HAP-1 (cell line): ENCODE measurements around the gene C11orf24.
A peak's percentile ranks its signal among the peaks of the same experiment; 100 is the strongest.
"Not testable (repeated sequence)": the region's sequence is repeated elsewhere in the genome, so short reads cannot be mapped to it uniquely, and the experiment has no call there.

Experiments used
- DNase-seq, 2 experiments: peaks; one replicate each; pipeline ENCODE4 v3.0.0-alpha.2; 2016 to 2020; ENCODE audit warnings: low spot score in 2 of 2
- H3K27me3 ChIP-seq: fragments of 250-450 bp; sonication (Bioruptor Pico); 2 replicates; pipeline ENCODE4 v1.5.1; 2020; ENCODE audit warnings: low read depth, mild to moderate bottlenecking, moderate library complexity
- H3K36me3 ChIP-seq: fragments of 250-450 bp; sonication (Bioruptor Pico); replicated peaks from 2 replicates; pipeline ENCODE4 v1.5.1; 2020; ENCODE audit warnings: mild to moderate bottlenecking
- H3K4me1 ChIP-seq: fragments of 250-450 bp; sonication (Bioruptor Pico); 2 replicates; pipeline ENCODE4 v1.5.1; 2020; ENCODE audit warnings: mild to moderate bottlenecking
- H3K4me3 ChIP-seq: fragments of 250-450 bp; sonication (Bioruptor Pico); 2 replicates; pipeline ENCODE4 v1.5.1; 2020; ENCODE audit warnings: mild to moderate bottlenecking, moderate library complexity
- H3K9me3 ChIP-seq: fragments of 250-450 bp; sonication (Bioruptor Pico); 2 replicates; pipeline ENCODE4 v1.5.1; 2020; ENCODE audit warnings: mild to moderate bottlenecking, moderate library complexity
- in situ Hi-C: fragments of 300-500 bp; cut with MboI; formaldehyde crosslinking; loops from 3 replicates; pipeline ENCODE4 v1.14.3; 2020; ENCODE audit warnings: low sequenced_read_pairs, inconsistent platforms, mixed read lengths

Gene C11orf24

DNA sequence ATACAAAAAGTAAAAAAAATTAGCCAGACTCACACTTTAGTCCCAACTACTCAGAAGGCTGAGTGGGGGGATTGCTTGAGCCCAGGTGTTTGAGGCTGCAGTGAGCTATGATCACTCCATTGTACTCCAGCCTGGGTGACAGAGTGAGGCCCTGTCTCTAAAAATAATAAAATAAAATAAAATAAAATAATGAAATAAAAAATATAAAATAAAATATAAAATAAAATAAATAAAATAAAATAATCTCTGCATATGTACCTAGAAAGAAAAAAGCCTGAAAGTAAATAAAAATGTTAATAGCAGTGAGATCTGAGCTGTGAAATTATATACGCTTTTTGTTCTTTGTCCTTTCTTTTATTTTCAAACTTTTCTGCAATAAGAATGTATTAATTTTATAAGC is 23.5 kb upstream of the C11orf24 start:
- DNase-seq = no peak
- no peaks in the 10 kb centered on the region for H3K36me3 ChIP-seq
- no peaks in the 10 kb centered on the region for H3K4me1 ChIP-seq
- H3K27me3 ChIP-seq = no peaks in the 10 kb centered on the region
- H3K9me3 ChIP-seq = no peaks in the 10 kb centered on the region
- in situ Hi-C loops = no loop called here
- no peak overlapping the region for H3K4me3 ChIP-seq

DNA sequence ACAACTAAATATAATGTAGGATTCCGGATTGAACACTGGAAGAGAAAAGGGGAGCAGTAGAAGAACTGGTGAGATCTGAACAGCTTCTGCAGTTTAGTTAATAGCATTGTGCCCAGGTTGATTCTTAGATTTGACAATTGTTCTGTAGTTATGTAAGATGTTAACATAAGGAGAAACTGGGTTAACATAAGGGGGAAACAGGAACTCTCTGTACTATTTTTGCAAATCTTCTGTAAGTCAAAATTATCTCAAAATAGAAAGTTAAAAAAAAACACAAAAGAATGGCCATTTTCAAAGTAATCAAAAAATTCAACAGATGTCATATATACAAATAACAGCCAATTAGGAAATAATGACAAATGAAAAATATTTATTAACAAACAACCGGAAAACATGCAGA is 21.9 kb upstream of the C11orf24 start:
- no peaks in the 10 kb centered on the region for H3K4me1 ChIP-seq
- H3K9me3 ChIP-seq = peaks cover 9% of the 10 kb centered on the region
- in situ Hi-C loops = no loop called here
- H3K36me3 ChIP-seq = no peaks in the 10 kb centered on the region
- no peaks in the 10 kb centered on the region for H3K27me3 ChIP-seq
- H3K4me3 ChIP-seq = no peak overlapping the region
- no peak for DNase-seq

DNA sequence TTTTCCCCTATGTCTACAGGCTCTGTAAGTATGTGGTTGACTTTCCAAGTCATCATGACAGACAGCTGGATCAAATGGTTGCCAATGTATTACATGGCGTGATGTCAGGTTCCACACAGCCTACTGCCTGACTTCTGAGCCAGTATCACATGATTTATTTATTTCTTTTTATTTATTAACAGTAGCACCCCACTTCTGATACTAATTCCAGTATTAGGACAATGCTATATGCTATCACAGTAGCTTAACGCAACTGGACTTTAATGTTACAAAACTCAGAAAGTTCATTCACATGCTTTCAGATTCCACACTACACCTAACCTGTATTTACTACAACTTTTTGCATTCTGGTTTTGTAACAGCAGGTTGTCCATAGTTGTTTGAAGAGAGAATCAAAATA is 17.7 kb upstream of the C11orf24 start:
- Histone ChIP-seq H3K4me3 (no peak overlapping the region), H3K27me3 (no peaks in the 10 kb centered on the region), H3K9me3 (peaks cover 9% of the 10 kb centered on the region), H3K4me1 (no peaks in the 10 kb centered on the region), H3K36me3 (no peaks in the 10 kb centered on the region)
- DNase-seq = no peak
- in situ Hi-C loops = no loop called here

DNA sequence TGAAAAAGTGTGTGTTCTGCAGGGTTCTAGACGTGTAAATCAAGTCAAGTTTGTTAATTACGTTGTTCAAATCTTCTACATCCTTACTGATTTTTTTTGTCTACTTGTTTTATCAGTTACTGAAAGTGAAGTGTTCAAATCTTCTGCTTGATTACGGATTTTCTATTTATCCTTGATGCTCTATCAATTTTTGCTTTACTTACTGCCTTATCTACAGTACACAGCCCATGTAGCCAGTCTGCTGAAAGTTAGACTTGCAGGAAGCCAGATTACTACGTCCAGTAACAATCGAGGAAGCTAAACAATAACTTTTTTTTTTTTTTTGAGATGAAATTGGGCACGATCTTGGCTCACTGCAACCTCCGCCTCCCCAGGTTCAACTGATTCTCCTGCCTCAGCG is 15.6 kb upstream of the C11orf24 start:
- no peaks in the 10 kb centered on the region for H3K27me3 ChIP-seq
- in situ Hi-C loops = no loop called here
- DNase-seq = no peak
- no peak overlapping the region for H3K4me3 ChIP-seq
- H3K36me3 ChIP-seq = no peaks in the 10 kb centered on the region
- H3K9me3 ChIP-seq = peaks cover 9% of the 10 kb centered on the region
- H3K4me1 ChIP-seq = no peaks in the 10 kb centered on the region

DNA sequence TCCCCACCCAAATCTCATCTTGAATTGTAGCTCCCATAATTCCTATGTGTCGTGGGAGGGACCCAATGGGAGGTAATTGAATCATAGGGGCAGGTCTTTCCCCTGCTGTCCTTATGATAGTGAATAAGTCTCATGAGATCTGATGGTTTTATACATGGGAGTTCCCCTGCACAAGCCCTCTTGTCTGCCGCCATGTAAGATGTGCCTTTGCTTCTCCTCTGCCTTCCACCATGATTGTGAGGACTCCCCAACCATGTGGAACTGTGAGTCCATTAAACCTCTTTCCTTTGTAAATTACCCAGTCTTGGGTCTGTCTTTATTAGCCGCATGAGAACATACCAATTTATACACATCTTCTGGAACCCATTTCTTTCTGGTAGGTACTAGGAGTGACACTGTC is 12.8 kb upstream of the C11orf24 start:
- H3K27me3 ChIP-seq, H3K36me3 ChIP-seq, H3K4me3 ChIP-seq, DNase-seq, H3K4me1 ChIP-seq, in situ Hi-C loops, H3K9me3 ChIP-seq: not testable (repeated sequence)

DNA sequence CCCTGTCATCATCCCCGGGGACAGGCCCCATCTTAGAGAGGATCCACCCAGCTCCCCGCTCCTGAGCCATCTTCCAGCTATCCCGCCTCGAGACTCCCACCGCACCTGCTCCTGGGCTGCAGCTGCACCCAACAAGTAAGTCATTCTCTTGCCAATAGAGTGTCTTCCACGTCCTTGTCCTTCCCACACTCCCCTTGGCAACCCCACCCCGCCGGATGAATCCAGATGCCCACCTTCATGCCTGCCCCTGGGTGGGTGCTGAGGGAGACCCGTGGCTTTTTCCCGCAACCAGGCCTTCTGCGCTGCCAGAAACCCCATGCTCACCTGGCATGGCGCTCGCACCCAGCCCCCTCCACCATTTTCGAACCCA is 11.1 kb upstream of the C11orf24 start:
- H3K4me1 ChIP-seq = no peaks in the 10 kb centered on the region
- no peaks in the 10 kb centered on the region for H3K9me3 ChIP-seq
- DNase-seq = no peak
- H3K36me3 ChIP-seq = no peaks in the 10 kb centered on the region
- H3K27me3 ChIP-seq = no peaks in the 10 kb centered on the region
- H3K4me3 ChIP-seq = no peak overlapping the region
- in situ Hi-C loops = no loop called here

DNA sequence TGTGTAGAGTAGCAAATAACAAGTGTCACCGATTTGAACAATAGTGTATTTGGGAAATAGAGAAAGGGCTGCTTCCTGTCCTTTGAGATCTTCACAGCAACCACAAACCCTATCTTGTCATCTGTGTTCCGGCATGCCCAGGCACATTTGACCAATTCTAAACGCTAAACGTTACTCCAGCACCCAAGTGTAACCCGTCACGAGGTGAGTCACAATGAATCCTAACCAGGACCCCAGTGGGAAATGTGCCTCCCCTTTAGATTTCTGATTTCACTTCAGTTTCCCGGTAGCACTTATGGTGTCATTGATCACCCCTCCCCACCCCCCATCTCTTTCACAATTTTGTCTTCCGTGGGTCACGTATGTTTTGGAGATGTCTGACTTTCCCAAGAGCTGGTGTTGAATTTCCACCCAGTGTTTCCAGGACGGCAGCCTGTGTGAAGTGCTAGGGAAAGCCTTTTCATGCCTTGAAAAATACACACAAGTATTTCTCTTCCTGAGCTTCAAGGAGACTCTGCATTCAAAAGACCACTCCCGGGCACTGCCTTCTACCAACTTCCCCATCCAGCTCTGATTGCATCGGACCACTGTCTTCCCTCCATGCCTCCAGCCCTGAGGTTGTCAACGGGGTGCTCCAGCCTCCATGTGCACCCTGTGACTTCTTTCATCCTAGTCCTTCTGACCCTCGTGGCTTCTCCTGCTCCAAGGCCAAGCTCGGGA is 10.5 kb upstream of the C11orf24 start:
- H3K36me3 ChIP-seq = no peaks in the 10 kb centered on the region
- H3K4me1 ChIP-seq = no peaks in the 10 kb centered on the region
- no peak overlapping the region for H3K4me3 ChIP-seq
- no peaks in the 10 kb centered on the region for H3K9me3 ChIP-seq
- no peaks in the 10 kb centered on the region for H3K27me3 ChIP-seq
- in situ Hi-C loops = no loop called here
- no peak for DNase-seq

DNA sequence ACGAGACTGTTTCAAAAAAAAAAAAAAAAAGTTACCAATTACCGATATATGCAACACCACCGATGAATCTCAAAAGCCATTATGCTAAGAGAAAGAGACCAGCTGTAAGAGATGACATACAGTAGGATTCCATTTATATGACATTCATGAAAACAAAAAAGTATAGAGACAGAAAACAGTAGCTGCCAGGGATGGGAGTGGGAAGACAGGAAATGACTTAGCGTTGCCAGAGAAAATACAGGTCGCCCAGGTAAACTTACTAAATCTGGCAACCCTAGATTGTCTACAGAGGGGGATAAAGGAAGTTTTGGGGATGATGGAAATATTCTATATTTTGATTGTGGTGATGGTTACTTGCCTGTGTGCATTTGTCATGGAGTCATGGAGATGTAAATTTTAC is 7.9 kb upstream of the C11orf24 start:
- Histone ChIP-seq H3K36me3 (no peaks in the 10 kb centered on the region), H3K27me3 (no peaks in the 10 kb centered on the region), H3K4me1 (no peaks in the 10 kb centered on the region), H3K9me3 (no peaks in the 10 kb centered on the region), H3K4me3 (no peak overlapping the region)
- in situ Hi-C loops = no loop called here
- no peak for DNase-seq

DNA sequence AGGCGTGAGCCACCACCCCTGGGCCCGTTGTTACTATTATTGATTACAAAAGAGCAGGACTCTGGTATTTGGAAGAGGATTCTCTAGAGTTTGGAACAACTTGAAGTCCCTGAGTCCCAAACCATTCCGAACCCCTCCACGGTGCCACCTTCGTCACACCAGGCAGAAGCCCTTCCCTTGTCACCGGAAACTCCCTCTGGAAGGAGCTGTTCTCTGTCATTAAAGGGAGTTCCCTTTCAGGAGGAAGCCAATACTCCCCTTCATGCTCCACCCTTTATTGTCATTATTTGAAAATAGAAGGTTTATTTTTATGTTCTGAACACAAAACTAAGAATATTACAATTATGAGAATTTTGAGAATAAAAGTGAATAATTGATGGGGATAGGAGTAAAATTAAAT is 5.1 kb upstream of the C11orf24 start:
- in situ Hi-C loops = no loop called here
- H3K36me3 ChIP-seq = no peaks in the 10 kb centered on the region; the same call in 1 of the 2 replicates

DNA sequence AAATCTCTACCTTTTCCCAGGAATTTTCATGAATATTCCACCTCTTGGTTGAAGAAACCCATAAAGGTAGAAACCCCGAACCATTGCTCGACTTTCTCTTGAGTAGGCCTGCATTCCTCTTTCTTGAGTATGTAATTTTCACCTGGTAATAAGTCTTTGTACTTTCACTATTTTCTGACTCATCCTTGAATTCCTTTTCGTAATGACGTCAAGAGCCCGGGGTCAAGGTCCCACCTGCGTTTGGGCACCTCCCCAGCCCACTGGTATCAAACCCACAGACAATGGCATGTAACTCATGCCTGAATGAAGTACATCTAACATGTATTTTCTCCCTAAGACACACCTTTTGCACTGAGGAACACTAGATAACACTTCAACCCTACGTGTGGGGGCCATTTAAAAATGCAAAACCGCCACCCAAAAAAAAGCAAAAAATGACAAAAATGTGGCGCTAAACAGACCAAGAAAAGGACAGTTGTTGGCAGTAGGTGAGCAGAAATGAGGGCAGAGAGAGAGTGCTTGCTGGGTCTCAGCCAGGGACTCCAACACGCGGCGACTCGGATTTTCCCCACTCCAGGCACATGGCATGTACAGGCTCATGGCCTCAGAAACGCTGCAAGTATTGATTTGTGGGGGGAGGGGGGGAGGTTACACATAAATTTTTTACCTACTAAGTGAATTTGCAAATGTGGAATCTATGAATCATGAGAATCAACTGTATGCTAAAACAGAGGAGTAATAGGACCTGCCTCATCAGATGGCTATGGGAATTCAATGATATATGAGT is 4.1 kb upstream of the C11orf24 start:
- Histone ChIP-seq H3K4me1 (peaks cover under 1% of the 10 kb centered on the region), H3K9me3 (no peaks in the 10 kb centered on the region), H3K4me3 (no peak overlapping the region), H3K27me3 (no peaks in the 10 kb centered on the region), H3K36me3 (no peaks in the 10 kb centered on the region; the same call in 1 of the 2 replicates)
- in situ Hi-C loops = no loop called here
- no peak for DNase-seq

More for the DNA sequence above, 5.1 kb upstream of the C11orf24 start:
- no peak for DNase-seq
- Histone ChIP-seq H3K27me3 (no peaks in the 10 kb centered on the region), H3K4me3 (no peak overlapping the region), H3K4me1 (no peaks in the 10 kb centered on the region; the same call in 1 of the 2 replicates), H3K9me3 (no peaks in the 10 kb centered on the region)

DNA sequence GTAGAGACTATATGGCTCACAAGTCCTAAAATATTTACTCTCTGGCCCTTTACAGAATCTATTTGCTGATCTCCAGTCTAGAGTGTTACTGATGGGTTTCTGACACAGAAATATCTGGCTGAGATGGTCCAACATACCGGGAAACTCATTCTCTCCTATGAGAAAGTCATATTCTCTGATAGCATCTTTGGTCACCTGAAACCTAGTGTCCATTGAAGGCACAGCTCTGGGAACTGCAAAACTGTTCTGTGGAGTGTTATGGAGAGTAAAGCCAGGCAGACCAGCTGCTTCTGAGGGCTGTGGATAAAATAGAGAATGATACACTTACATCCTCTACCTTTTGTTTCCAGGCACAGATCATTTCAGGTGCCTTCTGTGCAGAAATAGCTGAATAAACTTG is 2.5 kb upstream of the C11orf24 start:
- Histone ChIP-seq H3K4me3 (no peak overlapping the region), H3K9me3 (no peaks in the 10 kb centered on the region), H3K4me1 (peaks cover 4% of the 10 kb centered on the region), H3K27me3 (no peaks in the 10 kb centered on the region), H3K36me3 (no peaks in the 10 kb centered on the region; the same call in none of the 2 replicates)
- in situ Hi-C loops = loop anchor here (25.0 kb wide), 1 partner anchor 1388 kb away; no protein-coding TSS in a partner anchor
- no peak for DNase-seq

DNA sequence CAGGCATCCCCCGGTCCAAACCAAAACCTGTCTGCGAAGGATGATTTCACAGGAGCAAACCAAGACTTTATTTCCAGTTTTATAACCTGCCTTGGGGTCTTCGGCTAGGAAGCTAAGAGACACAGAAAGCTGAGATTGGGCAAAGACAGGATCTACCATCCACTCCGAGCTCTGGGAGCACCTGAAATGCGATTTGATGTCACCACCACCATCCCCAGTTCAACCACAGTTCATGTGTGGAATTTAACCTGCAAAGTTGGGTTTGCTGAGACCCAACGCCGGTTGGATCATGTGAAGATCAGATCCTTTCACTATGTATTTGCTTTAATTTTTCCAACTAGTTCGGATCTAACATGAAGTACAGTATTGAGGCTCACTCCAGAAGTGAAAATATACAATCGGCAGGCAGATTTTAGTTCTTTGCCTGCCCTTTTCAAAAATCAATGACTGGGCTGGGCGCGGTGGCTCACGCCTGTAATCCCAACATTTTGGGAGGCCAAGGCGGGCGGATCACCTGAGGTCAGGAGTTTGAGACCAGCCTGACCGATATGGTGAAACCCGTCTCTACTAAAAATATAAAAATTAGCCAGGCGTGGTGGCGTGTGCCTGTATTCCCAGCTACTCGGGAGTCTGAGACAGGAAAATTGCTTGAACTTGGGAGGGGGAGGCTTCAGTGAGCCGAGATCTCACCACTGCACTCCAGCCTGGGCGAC is 1.4 kb upstream of the C11orf24 start:
- in situ Hi-C loops = loop anchor here (25.0 kb wide), 1 partner anchor 1389 kb away; no protein-coding TSS in a partner anchor
- Histone ChIP-seq H3K4me1 (peaks cover 4% of the 10 kb centered on the region), H3K4me3 (peak overlapping the region; percentile 97; the same call in 1 of the 2 replicates), H3K9me3 (no peaks in the 10 kb centered on the region), H3K27me3 (no peaks in the 10 kb centered on the region), H3K36me3 (peaks cover 5% of the 10 kb centered on the region)
- no peak for DNase-seq

DNA sequence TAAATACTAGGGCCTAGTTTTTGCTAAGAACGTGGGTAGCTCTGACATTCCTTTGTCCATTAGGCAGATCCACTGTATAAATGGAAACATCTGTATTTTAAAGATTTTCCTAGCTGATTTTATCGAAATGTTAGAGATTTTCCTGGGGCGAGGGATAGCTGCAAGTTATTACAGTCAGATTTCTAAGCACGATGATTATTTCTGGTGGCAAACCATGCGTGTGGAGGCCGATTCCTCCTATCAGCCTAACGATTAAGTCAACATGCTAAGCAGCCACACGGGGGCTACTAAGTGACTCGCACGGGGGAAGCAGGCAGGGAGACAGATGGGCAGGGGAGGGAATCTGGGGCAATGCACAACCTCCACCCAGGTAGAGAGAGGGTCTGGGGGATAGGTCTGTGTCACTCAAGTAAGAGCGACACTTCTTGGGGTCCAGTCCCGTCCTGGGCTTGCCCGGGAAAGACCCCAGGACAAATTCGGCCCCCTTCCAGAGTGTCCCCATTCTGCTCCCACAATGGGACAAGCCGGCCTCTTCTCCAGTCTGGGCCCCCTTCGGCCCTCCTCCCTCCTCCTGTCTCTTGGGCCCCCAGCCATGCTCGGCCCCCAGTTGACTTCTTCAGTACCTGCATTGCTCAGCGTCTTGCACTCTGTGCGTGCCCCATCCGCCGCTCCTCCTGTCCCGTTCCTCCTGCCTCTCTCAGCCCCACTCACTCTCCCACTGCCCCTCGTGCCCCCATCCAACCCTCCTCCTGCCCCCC is 571 bp downstream of the C11orf24 start:
- Histone ChIP-seq H3K27me3 (no peaks in the 10 kb centered on the region), H3K36me3 (peaks cover 25% of the 10 kb centered on the region), H3K4me3 (peak overlapping the region; percentile 97), H3K9me3 (no peaks in the 10 kb centered on the region), H3K4me1 (peaks cover 4% of the 10 kb centered on the region)
- in situ Hi-C loops = loop anchor here (25.0 kb wide), 1 partner anchor 1391 kb away; no protein-coding TSS in a partner anchor
- peak; percentile 72 to 82 for DNase-seq
